ENCODE measurements around the gene CALN1.
"Not testable (repeated sequence)": the region's sequence is repeated elsewhere in the genome, so short reads cannot be mapped to it uniquely, and the experiment has no call there.

CALN1 gene

GRCh38 chr7:71868797-71869196, 543.3 kb downstream of the CALN1 start:
- no peak for DNase-seq (ENCODE audit: low read depth in 3 of 3)

GRCh38 chr7:71867626-71868025, 544.5 kb downstream of the CALN1 start:
- no peak for DNase-seq (ENCODE audit: low read depth in 3 of 3)

- no peak for DNase-seq (ENCODE audit: low read depth in 3 of 3)
Measured at GRCh38 chr7:71865172-71865571, 547.0 kb downstream of the CALN1 start.

GRCh38 chr7:71864130-71864529, 548.0 kb downstream of the CALN1 start:
- DNase-seq (ENCODE audit: low read depth in 3 of 3) = no peak

GRCh38 chr7:71860572-71860971, 551.6 kb downstream of the CALN1 start:
- DNase-seq (ENCODE audit: low read depth in 3 of 3) = no peak

GRCh38 chr7:71857338-71857737, 554.8 kb downstream of the CALN1 start:
- DNase-seq (ENCODE audit: low read depth in 3 of 3) = no peak

GRCh38 chr7:71854546-71855397, 557.4 kb downstream of the CALN1 start:
- DNase-seq (ENCODE audit: low read depth in 3 of 3) = no peak

- no peak for DNase-seq (ENCODE audit: low read depth in 3 of 3)
Measured at GRCh38 chr7:71851776-71852498, 560.2 kb downstream of the CALN1 start.

GRCh38 chr7:71846160-71846559, 566.0 kb downstream of the CALN1 start:
- no peak for DNase-seq (ENCODE audit: low read depth in 3 of 3)

GRCh38 chr7:71843676-71844075, 568.5 kb downstream of the CALN1 start:
- no peak for DNase-seq (ENCODE audit: low read depth in 3 of 3)

GRCh38 chr7:71842786-71843185, 569.4 kb downstream of the CALN1 start:
- no peak for DNase-seq (ENCODE audit: low read depth in 3 of 3)

GRCh38 chr7:71842381-71842780, 569.8 kb downstream of the CALN1 start:
- no peak for DNase-seq (ENCODE audit: low read depth in 3 of 3)

- no peak for DNase-seq (ENCODE audit: low read depth in 3 of 3)
Measured at GRCh38 chr7:71835056-71835455, 577.1 kb downstream of the CALN1 start.

GRCh38 chr7:71829515-71829914, 582.6 kb downstream of the CALN1 start:
- DNase-seq (ENCODE audit: low read depth in 3 of 3) = no peak

GRCh38 chr7:71828361-71828760, 583.8 kb downstream of the CALN1 start:
- no peak for DNase-seq (ENCODE audit: low read depth in 3 of 3)

- DNase-seq (ENCODE audit: low read depth in 3 of 3) = no peak
Measured at GRCh38 chr7:71826141-71826540, 586.0 kb downstream of the CALN1 start.

- DNase-seq (ENCODE audit: low read depth in 3 of 3) = no peak
Measured at GRCh38 chr7:71824006-71824760, 588.0 kb downstream of the CALN1 start.

GRCh38 chr7:71822406-71822805, 589.7 kb downstream of the CALN1 start:
- not testable (repeated sequence) for DNase-seq (ENCODE audit: low read depth in 3 of 3)

- DNase-seq (ENCODE audit: low read depth in 3 of 3) = no peak
Measured at GRCh38 chr7:71817916-71818315, 594.2 kb downstream of the CALN1 start.

GRCh38 chr7:71808115-71808514, 604.0 kb downstream of the CALN1 start:
- DNase-seq (ENCODE audit: low read depth in 3 of 3) = no peak

- no peak for DNase-seq (ENCODE audit: low read depth in 3 of 3)
Measured at GRCh38 chr7:71804256-71804655, 607.9 kb downstream of the CALN1 start.

GRCh38 chr7:71801976-71802375, 610.2 kb downstream of the CALN1 start:
- DNase-seq (ENCODE audit: low read depth in 3 of 3) = no peak
